ENCODE data around the gene INSL3.

Gene INSL3, protein sequence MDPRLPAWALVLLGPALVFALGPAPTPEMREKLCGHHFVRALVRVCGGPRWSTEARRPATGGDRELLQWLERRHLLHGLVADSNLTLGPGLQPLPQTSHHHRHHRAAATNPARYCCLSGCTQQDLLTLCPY

DNA sequence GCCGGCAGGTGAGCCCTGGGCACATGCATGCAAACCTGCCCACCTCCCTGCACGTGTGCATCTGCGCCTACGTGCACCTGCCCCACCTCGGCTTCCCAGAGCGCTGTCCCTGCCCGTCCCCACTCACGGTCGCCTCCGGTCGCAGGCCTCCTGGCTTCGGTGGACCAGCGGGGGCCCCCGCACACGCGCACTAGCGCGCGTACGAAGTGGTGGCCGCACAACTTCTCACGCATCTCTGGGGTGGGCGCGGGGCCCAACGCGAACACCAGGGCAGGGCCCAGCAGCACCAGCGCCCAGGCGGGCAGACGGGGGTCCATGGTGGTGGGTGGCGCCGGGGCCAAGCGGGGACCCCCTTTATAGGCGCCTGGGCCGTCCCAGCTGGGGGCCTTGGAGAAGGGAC, at the start of gene INSL3:
TSS of gene INSL3 (minus strand) at position 330 of the 400 bp plus-strand sequence. CDS start at position 317, 13 bp downstream.
- DNase-seq: no peak

DNA sequence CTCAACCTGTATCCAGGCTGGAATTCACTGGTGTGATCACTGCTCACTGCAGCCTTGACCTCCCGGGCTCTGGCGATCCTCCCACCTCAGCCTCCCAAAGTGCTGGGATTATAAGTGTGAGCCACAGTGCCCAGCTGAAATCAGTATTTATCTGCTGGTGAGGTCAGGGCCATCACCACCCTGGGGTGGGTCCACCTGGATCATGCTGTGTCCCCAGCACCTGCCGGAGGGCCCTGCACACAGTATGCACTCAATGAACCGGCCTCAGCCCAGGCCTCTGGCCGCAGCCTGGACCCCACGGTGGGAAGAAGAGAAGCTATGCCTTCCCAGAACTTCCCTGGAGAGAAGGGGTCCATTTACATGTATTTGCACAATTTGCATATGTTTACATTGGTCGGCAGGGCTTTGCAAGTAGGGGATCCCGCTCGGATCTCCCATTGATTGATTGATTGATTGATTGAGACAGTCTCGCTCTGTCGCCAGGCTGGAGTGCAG, 47.8 kb upstream of the INSL3 start:
- DNase-seq: no peak

DNA sequence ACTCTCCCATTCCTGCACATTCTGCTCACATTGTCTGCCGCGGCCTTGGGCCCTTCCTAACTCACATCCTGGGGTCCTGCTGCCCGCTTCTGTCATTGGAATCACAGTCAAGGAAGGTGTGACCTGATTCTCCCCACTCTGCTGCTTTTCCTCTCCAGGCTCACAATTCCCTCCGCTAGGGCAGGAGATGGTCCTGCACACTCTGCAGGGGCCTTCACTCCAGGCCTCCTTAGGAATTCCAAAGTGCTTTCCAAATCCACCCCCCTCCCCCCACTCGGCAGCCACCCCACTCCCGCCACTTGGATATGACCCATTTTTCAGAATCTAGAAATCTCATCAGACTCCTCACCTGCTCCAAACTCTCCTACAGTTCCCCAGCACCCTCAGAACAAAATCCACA, 47.4 kb upstream of the INSL3 start:
- no peak for DNase-seq

GRCh38 chr19:17866964-17867486, 45.7 kb upstream of the INSL3 start:
- no peak for DNase-seq

DNA sequence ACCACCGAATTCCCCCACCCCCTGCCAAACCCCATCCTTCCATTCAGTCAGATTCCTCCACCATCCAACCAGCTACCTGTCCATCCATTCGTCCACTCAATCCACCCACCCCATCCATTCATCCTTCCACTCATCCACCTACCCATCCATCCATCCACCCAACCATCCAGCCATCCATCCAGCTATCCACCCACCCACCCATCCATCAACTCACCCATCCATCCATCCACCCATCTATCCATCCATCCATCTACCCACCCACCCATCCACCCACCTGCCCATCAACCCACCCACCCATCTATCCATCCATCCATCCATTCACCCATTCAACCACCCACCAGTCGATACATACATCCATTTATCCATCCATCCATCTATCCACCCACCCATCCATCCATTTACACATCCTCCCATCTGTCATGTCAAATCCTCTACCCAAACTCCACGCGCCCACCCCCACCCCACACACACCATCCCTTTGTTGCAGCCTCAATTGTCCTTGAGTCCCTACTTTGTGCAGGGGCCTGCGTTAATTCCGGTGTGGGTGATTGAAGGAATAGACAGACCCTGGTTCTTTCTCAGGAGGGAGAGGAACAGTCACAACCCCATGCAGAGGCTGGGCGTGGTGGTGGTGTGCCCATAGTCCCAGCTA, 45.1 kb upstream of the INSL3 start:
- DNase-seq: no peak

- no peak for DNase-seq
Measured at GRCh38 chr19:17865364-17866311, 44.3 kb upstream of the INSL3 start.

DNA sequence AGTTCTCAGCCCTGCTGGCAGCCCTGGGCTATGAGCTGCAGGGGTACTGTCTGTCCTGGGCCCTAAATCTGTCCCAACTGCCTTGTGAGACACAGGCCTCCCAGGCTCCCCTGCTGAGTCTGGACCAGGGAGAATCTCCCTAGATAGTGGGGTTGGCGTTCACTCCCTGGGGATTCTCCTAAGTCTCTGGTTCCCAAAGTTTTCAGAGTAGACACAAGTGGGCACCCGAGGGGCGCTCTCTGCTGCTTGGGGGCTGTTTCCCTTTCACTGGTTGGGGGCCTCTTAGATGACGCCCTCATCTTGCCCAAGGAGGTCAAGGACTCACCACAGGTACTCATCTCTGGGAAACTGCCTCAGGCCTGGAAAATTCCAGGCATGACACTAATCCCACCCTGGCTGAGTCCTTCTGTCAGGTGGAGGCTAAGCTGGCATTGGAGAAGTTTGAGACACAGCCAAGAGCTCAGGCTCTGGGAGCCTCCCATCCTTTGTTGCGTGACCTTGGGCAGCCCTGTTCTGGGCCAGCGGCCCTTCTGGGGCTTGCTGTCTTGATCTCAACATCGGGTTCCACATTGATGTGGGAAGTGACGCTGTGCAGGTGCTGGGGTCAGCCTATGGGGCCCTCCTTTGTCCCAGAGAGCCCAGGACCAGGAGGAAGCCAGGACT, 42.3 kb upstream of the INSL3 start:
- DNase-seq: no peak

DNA sequence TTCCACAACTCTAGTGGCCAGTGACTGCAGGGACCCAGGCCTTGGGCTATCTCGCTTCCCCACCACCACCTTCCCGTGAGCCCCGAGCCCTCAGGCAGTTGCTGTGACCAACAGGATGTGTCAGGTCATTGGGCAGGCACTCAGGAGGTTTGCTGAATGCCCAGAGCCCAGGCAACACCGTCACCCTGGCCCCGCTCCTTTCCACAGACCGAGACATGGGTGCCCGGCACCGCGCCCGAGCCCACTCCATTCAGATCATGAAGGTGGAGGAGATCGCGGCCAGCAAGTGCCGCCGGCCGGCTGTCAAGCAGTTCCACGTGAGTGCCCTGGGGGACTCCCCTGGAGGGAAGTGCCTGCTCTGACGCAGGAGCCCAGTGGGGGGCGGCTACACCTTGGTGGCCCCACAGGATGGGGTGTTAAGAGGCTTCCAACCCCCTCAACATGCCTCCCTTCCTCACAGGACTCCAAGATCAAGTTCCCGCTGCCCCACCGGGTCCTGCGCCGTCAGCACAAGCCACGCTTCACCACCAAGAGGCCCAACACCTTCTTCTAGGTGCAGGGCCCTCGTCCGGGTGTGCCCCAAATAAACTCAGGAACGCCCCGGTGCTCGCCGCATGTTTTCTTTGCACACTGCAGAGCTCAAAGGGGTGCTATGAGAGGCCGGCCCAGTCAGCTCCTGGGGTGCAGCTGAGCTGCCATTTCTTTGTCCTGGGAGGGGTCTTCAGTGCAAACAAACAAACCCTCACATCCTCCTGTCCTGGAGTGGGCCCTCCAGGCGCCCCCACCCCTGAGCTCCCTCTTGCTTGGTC, 41.6 kb upstream of the INSL3 start:
- no peak for DNase-seq

DNA sequence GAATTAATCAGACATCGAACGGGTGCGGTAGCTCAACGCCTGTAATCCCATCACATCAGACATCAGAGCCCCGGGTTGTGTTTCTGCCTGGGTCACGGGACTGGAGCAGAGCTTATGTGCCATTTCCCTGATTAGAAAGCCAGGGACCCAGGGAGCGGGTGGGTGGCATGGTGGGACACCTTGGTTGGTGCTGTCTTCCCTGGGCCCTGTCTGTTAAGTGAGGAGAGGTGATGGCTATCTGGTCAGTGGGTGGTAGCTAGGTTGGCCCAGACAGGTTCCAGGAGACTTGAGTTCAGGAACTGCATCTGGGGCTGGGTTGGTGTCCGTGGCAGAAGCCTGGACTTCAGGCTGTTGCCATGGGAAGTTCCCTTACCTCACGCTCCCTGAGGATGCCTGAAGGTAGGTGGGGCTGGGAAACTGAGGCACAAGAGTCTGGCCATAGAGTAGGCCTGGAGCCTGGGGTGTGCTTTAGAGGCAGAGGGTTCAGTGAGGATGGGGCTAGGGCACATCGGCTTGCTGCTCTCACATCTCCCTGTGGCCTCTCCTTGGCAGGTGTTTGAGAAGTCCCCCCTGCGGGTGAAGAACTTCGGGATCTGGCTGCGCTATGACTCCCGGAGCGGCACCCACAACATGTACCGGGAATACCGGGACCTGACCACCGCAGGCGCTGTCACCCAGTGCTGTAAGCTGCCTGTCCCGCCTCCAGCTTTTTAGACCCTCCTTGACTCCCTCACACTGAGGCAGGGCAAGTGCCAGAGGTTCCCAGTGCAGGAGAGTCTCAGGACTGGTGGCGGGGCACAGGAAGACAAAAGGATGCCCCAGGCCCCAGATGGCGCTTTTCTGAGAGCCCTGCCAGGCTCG, 40.5 kb upstream of the INSL3 start:
- DNase-seq: no peak

- no peak for DNase-seq
Measured at GRCh38 chr19:17860993-17861360, 39.7 kb upstream of the INSL3 start.

- peak; percentile 45 for DNase-seq
Measured at GRCh38 chr19:17860331-17860992, 39.1 kb upstream of the INSL3 start.

- peak; percentile 100 for DNase-seq
Measured at GRCh38 chr19:17859533-17860330, 38.4 kb upstream of the INSL3 start, which contains the start of gene RPL18A. Gene RPL18A, plus strand, starts transcription at chr19:17859910. Its CDS starts 47 bp downstream, at chr19:17859957.

DNA sequence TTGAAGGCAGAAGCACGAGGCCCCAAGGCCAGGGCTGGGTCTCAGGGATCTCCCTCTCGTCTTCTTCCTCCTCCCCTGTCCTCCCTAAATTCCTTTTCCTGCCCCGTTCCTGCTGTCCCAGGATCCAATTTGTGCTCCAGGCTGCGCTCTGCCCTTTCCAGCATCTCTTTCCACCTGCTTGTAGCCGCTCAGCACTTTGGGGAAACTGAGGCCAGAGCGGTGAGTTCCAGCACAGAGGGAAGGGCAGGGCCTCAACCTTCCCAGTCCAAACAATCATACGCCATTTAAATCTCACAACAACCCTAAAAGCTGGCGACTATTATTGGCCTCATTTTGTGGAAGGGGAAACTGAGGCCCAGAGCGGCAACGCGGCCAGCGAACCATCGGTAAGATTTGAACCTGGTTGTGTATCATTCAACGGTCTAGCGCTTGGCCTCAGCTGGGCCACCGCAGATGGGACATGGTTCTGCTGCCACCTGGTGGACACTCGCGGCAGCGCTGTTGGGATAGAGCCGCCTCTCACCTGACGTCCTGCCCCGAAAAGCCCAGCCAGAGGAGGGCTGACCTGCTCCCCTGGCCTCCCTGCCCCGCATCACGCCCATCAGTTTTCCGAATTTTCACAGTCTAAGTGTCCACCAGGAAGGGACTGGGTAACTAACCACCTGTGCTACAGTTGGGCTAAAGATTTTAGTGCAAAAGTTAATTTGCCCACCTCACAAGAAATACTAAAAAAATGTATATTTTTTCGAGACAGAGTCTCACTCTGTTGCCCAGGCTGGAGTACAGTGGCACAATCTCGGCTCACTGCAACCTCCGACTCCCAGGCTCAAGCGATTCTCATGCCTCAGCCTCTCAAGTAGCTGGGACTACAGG, 34.2 kb upstream of the INSL3 start:
- DNase-seq: peak; percentile 69

GRCh38 chr19:17854061-17854460, 32.7 kb upstream of the INSL3 start:
- DNase-seq: no peak

GRCh38 chr19:17848595-17849292, 27.4 kb upstream of the INSL3 start:
- DNase-seq: no peak

GRCh38 chr19:17847538-17848366, 26.4 kb upstream of the INSL3 start, which contains the start of gene JAK3:
Gene JAK3, minus strand, starts transcription at chr19:17847982. Its CDS starts 3,565 bp downstream, at chr19:17844417.
- peak; percentile 78 for DNase-seq

- DNase-seq: no peak
Measured at GRCh38 chr19:17846146-17846545, 24.8 kb upstream of the INSL3 start.

Data from NCI-H146 (cell line).